Mammary epithelial cell (primary cell): Measurements from ENCODE around the gene TRIM66.

Source experiments
- CTCF ChIP-seq, 2 donors: IDR thresholded peaks in 1 of 2; conservative IDR thresholded peaks in 1 of 2; 2 replicates each; pipeline ENCODE4 v1.5.1; 2011 to 2012; ENCODE audit warnings: inconsistent platforms in 2 of 2, low read length in 2 of 2, mild to moderate bottlenecking in 2 of 2, control low read depth in 1 of 2, low read depth in 1 of 2; ENCODE audit not compliant: insufficient read depth in 1 of 2; ENCODE audit errors: extremely low read depth in 1 of 2
- EZH2 ChIP-seq: IDR thresholded peaks from 2 replicates; pipeline ENCODE4 v1.6.1; 2012; ENCODE audit warnings: low read length, inconsistent platforms, borderline replicate concordance

DNA sequence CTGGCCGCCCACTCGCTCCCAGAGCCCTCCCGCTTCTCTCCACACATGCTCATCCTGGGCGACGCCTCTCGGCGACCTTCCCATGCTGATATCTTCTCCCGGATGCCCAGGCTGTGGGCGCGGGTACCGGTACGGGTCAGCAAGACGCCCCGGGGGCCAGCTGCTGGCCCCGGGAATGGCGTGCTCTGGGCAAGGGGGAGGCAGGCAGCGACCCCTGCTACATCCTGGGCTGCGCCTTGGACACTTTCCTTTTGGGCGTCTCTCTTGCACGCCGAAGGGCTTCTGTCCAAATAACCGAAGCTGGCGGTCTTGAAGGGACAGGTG, 48.2 kb upstream of the TRIM66 start:
- TF ChIP-seq CTCF (conservative IDR thresholded peaks at IDR 0.05 in 1 of 2, IDR thresholded peaks at IDR 0.05 in 1 of 2; ENCODE audit: extremely low read depth in 1 of 2, insufficient read depth in 1 of 2, low read depth in 1 of 2, low read length in 2 of 2), result no peak
- no peak for TF ChIP-seq EZH2
